Lung (tissue), 12 donors: ENCODE results near the gene RABL3. TPM values are rescaled to one million over a fixed set of nuclear protein-coding genes. Genes with fewer than 3 reads are reported as not detected.
"Not testable (repeated sequence)": the region's sequence is repeated elsewhere in the genome, so short reads cannot be mapped to it uniquely, and the experiment has no call there.

Source experiments
- ATAC-seq: fragments of 200-7000 bp; cut with Tn5 transposase; one replicate; pipeline ENCODE4 v1.9.1; 2020; ENCODE audit warnings: moderate number of reproducible peaks; ENCODE audit not compliant: insufficient read depth, low FRiP score
- DNase-seq, 3 donors: peaks; one replicate each; pipeline ENCODE4 v3.0.0-alpha.2; 2013 to 2017
- H3K27ac ChIP-seq, 2 donors: one replicate each; pipeline ENCODE4 v1.5.1; 2013; ENCODE audit warnings: mild to moderate bottlenecking in 2 of 2, moderate library complexity in 2 of 2, control low read depth in 1 of 2, inconsistent platforms in 1 of 2, low read depth in 1 of 2, low read length in 1 of 2
- H3K27me3 ChIP-seq, 3 donors: one replicate each; pipeline ENCODE4 v1.5.1; 2013; ENCODE audit warnings: low read length in 2 of 3; ENCODE audit not compliant: control insufficient read depth in 3 of 3, insufficient read depth in 3 of 3
- H3K36me3 ChIP-seq, 4 donors: one replicate each; pipeline ENCODE4 v1.5.1; 2013; ENCODE audit warnings: low read length in 4 of 4, mild to moderate bottlenecking in 1 of 4, moderate library complexity in 1 of 4; ENCODE audit not compliant: control insufficient read depth in 4 of 4, insufficient read depth in 4 of 4
- H3K4me1 ChIP-seq, 5 donors: one replicate each; pipeline ENCODE4 v1.5.1; 2013; ENCODE audit warnings: low read length in 5 of 5, mild to moderate bottlenecking in 2 of 5, moderate library complexity in 1 of 5; ENCODE audit not compliant: control insufficient read depth in 5 of 5, insufficient read depth in 5 of 5
- H3K4me3 ChIP-seq: one replicate; pipeline ENCODE4 v1.5.1; 2013; ENCODE audit warnings: mild to moderate bottlenecking, control low read depth, moderate library complexity
- H3K9ac ChIP-seq, 2 donors: one replicate each; pipeline ENCODE4 v1.5.1; 2013; ENCODE audit warnings: low read length in 2 of 2, control low read depth in 1 of 2; ENCODE audit not compliant: insufficient read depth in 1 of 2
- H3K9me3 ChIP-seq, 4 donors: one replicate each; pipeline ENCODE4 v1.5.1; 2013; ENCODE audit warnings: low read length in 3 of 4, mild to moderate bottlenecking in 1 of 4, moderate library complexity in 1 of 4; ENCODE audit not compliant: control insufficient read depth in 4 of 4, insufficient read depth in 3 of 4
- CTCF ChIP-seq: IDR thresholded peaks from 2 replicates; pipeline ENCODE4 v1.5.1; 2012; ENCODE audit warnings: mild to moderate bottlenecking; ENCODE audit errors: control extremely low read depth, extremely low read depth
- WGBS, 2 donors: extraction: QIAGEN DNeasy Blood & Tissue Kit; methylation state at CpG; one replicate each; pipeline ENCODE4 v1.1.7; 2013; 5-methylcytosine and 5-hydroxymethylcytosine counted together
- polyA plus RNA-seq, 2 donors: library from polyadenylated mRNA; stranded (reverse); fragments of 200-250 nt; gene quantifications; one replicate each; pipeline ENCODE4 v1.2.1, GENCODE V29; 2013
- total RNA-seq, 2 donors: library from RNA; depleted of rRNA in 1 of 2; stranded (reverse); fragments of >200 nt in 1 of 2; gene quantifications; one replicate each; pipeline ENCODE4 v1.2.1, GENCODE V29; 2014 to 2021
- donor health status: control.
- donor health status: control.
- donor health status: Bipolar disorder and iron deficiency.
- donor health status: healthy.
- donor health status: DM: yes; HTN: yes; CAD: no.

Gene RABL3
- total and polyA plus RNA-seq, 4 donors: 4.3 to 17.1 (median 14.0) TPM

- no peaks in the 10 kb centered on the region for H3K4me1 ChIP-seq
- H3K27ac ChIP-seq: no peak overlapping the region
- TF ChIP-seq CTCF: no peak
- ATAC-seq: no peak
- no peak overlapping the region for H3K4me3 ChIP-seq
- H3K9ac ChIP-seq: no peak overlapping the region
- no peaks in the 10 kb centered on the region for H3K36me3 ChIP-seq
- H3K9me3 ChIP-seq: no peaks in the 10 kb centered on the region
- WGBS, 2 donors: 97 to 100% methylated on average over 1 of the region's 1 CpG
- no peaks in the 10 kb centered on the region for H3K27me3 ChIP-seq
- DNase-seq: no peak
Observed at GRCh38 chr3:120640231-120640630, 102.1 kb downstream of the RABL3 start.

DNA sequence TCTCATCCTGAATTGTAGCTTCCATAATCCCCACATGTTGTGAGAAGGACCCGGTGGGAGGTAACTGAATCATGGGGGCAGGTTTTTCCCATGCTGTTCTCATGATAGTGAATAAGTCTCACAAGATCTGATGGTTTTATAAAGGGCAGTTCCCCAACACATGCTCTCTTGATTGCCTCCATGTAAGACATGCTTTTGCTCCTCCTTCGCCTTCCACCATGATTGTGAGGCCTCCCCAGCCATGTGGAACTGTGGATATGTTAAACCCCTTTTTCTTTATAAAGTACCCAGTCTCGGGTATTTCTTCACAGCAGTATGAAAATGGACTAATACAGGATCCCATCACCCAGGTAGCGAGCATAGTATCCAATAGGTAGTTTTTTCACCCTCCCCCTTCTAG, 103.5 kb downstream of the RABL3 start:
- not testable (repeated sequence) for DNase-seq, H3K27me3 ChIP-seq, H3K36me3 ChIP-seq, H3K4me1 ChIP-seq, H3K27ac ChIP-seq, H3K9ac ChIP-seq, H3K9me3 ChIP-seq, ATAC-seq, H3K4me3 ChIP-seq
- 96% methylated on average over 4 of the region's 4 CpGs for WGBS, 2 donors

DNA sequence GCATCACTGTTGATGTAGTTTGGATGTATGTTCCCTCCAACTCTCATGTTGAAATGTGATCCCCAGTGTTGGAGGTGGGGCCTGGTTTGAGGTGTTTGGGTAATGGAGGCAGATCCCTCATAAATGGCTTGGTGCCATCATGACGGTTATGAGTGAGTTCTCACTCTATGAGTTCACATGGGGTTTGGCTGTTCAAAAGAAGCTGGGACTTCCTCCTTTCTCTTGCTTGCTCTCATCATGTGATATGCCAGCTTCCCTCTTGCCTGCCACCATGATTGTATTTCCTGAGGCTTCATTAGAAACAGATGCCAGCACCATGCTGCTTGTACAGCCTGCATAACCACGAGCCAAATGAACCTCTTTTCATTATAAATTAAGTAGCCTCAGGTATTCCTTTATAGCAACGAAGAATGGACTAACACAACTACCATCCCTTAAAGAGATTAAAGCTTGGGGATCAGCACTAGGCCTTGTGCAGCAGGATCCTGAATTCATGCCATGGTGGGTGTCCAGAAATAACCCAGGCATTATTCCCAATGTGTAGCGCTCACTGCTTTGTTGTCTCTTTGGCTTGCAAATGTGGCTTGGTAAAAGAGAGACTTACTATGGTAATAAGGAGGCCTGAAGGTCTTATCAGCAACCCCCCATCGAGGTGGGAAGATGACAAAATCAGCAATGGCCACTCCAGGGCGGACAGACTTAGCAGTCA, 104.3 kb downstream of the RABL3 start:
- DNase-seq: peak in 1 of 3 donors; percentile 2

More for the DNA sequence above, 104.3 kb downstream of the RABL3 start:
- Histone ChIP-seq H3K9me3 (no peaks in the 10 kb centered on the region), H3K36me3 (no peaks in the 10 kb centered on the region), H3K9ac (no peak overlapping the region), H3K4me1 (no peaks in the 10 kb centered on the region), H3K27me3 (no peaks in the 10 kb centered on the region), H3K27ac (no peak overlapping the region), H3K4me3 (no peak overlapping the region)
- no peak for ATAC-seq
- no peak for TF ChIP-seq CTCF
- 78 to 80% methylated on average over 6 of the region's 6 CpGs for WGBS, 2 donors
